H1 (cell line): ENCODE data around the gene EIF1AX.

ENCODE experiments used
- ATF3 ChIP-seq: IDR thresholded peaks from 2 replicates; pipeline ENCODE4 v1.6.1; 2011; ENCODE audit warnings: low read depth, mild to moderate bottlenecking, low read length; ENCODE audit not compliant: insufficient read depth
- CEBPB ChIP-seq: IDR thresholded peaks from 2 replicates; pipeline ENCODE4 v1.6.1; 2012; ENCODE audit warnings: low read depth, low read length
- EP300 ChIP-seq, 2 experiments: IDR thresholded peaks; 1 replicate in 1 of 2; 2 replicates in 1 of 2; pipeline ENCODE4 v1.6.1; 2011 to 2012; ENCODE audit warnings: low read depth in 2 of 2, low read length in 2 of 2, mild to moderate bottlenecking in 2 of 2, borderline replicate concordance in 1 of 2, inconsistent platforms in 1 of 2, moderate library complexity in 1 of 2
- EZH2 ChIP-seq: fragments of 200-600 bp; sonication (generic); IDR thresholded peaks from 2 replicates; pipeline ENCODE4 v1.7.1; 2012; ENCODE audit warnings: low read depth, mild to moderate bottlenecking, moderate library complexity, low read length, inconsistent platforms; ENCODE audit not compliant: severe bottlenecking
- GABPA ChIP-seq: IDR thresholded peaks from 2 replicates; pipeline ENCODE4 v1.6.1; 2011; ENCODE audit warnings: mild to moderate bottlenecking, low read length, moderate library complexity, borderline replicate concordance; ENCODE audit not compliant: insufficient read depth
- GTF2F1 ChIP-seq: IDR thresholded peaks from 2 replicates; pipeline ENCODE4 v1.6.1; 2012; ENCODE audit warnings: low read depth, low read length, improper control_type of control experiment, borderline replicate concordance
- JUND ChIP-seq: IDR thresholded peaks from 2 replicates; pipeline ENCODE4 v1.6.1; 2011; ENCODE audit warnings: mild to moderate bottlenecking, improper control_type of control experiment, low read length
- MAFK ChIP-seq: IDR thresholded peaks from 2 replicates; pipeline ENCODE4 v1.6.1; 2012; ENCODE audit warnings: low read depth, mild to moderate bottlenecking, improper control_type of control experiment, low read length
- POLR2A ChIP-seq, 2 experiments: IDR thresholded peaks; 1 replicate in 1 of 2; 2 replicates in 1 of 2; pipeline ENCODE4 v1.6.1; 2011; ENCODE audit warnings: low read depth in 2 of 2, low read length in 2 of 2, mild to moderate bottlenecking in 2 of 2; ENCODE audit errors: control extremely low read depth in 1 of 2
- POLR2AphosphoS5 ChIP-seq: IDR thresholded peaks from 2 replicates; pipeline ENCODE4 v1.6.1; 2011; ENCODE audit warnings: low read depth, low read length
- RBBP5 ChIP-seq: IDR thresholded peaks from 2 replicates; pipeline ENCODE4 v1.7.1; 2012; ENCODE audit warnings: low read depth, mild to moderate bottlenecking, inconsistent platforms, low read length, moderate library complexity, borderline replicate concordance
- TAF1 ChIP-seq: IDR thresholded peaks from 2 replicates; pipeline ENCODE4 v1.6.1; 2011; ENCODE audit warnings: mild to moderate bottlenecking, low read depth, low read length
- TF ChIP-seq, protein P1 (sequence below), 3 experiments: IDR thresholded peaks; 1 replicate in 2 of 3; 2 replicates in 1 of 3; pipeline versions ENCODE4 v1.5.1 to v1.6.1; 2011; ENCODE audit warnings: low read length in 3 of 3, mild to moderate bottlenecking in 3 of 3, inconsistent platforms in 2 of 3, low read depth in 1 of 3, moderate library complexity in 1 of 3; ENCODE audit not compliant: insufficient read depth in 1 of 3; ENCODE audit errors: control extremely low read depth in 1 of 3
- TF ChIP-seq, protein P2 (sequence below): IDR thresholded peaks from 2 replicates; pipeline ENCODE4 v1.6.1; 2012; ENCODE audit warnings: low read length, inconsistent platforms

- TF ChIP-seq POLR2A (IDR thresholded peaks at IDR 0.05; ENCODE audit: control extremely low read depth in 1 of 2, low read depth in 2 of 2, low read length in 2 of 2) (no peak), ATF3 (no peak), MAFK (no peak), JUND (no peak), EP300 (IDR thresholded peaks at IDR 0.05; ENCODE audit: borderline replicate concordance in 1 of 2, low read depth in 2 of 2, low read length in 2 of 2) (no peak), POLR2AphosphoS5 (no peak), GABPA (no peak), TAF1 (no peak), CEBPB (no peak), EZH2 (no peak), RBBP5 (no peak), GTF2F1 (no peak)
- TF ChIP-seq, protein P1, sequence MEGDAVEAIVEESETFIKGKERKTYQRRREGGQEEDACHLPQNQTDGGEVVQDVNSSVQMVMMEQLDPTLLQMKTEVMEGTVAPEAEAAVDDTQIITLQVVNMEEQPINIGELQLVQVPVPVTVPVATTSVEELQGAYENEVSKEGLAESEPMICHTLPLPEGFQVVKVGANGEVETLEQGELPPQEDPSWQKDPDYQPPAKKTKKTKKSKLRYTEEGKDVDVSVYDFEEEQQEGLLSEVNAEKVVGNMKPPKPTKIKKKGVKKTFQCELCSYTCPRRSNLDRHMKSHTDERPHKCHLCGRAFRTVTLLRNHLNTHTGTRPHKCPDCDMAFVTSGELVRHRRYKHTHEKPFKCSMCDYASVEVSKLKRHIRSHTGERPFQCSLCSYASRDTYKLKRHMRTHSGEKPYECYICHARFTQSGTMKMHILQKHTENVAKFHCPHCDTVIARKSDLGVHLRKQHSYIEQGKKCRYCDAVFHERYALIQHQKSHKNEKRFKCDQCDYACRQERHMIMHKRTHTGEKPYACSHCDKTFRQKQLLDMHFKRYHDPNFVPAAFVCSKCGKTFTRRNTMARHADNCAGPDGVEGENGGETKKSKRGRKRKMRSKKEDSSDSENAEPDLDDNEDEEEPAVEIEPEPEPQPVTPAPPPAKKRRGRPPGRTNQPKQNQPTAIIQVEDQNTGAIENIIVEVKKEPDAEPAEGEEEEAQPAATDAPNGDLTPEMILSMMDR (IDR thresholded peaks at IDR 0.05; ENCODE audit: control extremely low read depth in 1 of 3, insufficient read depth in 1 of 3, low read depth in 1 of 3, low read length in 3 of 3), result no peak
- TF ChIP-seq, protein P2, sequence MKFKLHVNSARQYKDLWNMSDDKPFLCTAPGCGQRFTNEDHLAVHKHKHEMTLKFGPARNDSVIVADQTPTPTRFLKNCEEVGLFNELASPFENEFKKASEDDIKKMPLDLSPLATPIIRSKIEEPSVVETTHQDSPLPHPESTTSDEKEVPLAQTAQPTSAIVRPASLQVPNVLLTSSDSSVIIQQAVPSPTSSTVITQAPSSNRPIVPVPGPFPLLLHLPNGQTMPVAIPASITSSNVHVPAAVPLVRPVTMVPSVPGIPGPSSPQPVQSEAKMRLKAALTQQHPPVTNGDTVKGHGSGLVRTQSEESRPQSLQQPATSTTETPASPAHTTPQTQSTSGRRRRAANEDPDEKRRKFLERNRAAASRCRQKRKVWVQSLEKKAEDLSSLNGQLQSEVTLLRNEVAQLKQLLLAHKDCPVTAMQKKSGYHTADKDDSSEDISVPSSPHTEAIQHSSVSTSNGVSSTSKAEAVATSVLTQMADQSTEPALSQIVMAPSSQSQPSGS, result no peak
These were observed 23.4 kb downstream of the EIF1AX start for GRCh38 chrX:20118065-20118824.
